SK-N-MC (cell line): ENCODE measurements around the gene GYS1.
A peak's percentile ranks its signal among the peaks of the same experiment; 100 is the strongest.
"Not testable (repeated sequence)": the region's sequence is repeated elsewhere in the genome, so short reads cannot be mapped to it uniquely, and the experiment has no call there.

Source experiments
- DNase-seq: peaks from one replicate; pipeline ENCODE4 v3.0.0-alpha.2; 2011; ENCODE audit warnings: low read depth, low spot score
- H3K27ac ChIP-seq: fragments of 200-600 bp; sonication (generic); 2 replicates; pipeline ENCODE4 v1.5.1; 2016; ENCODE audit warnings: mixed run types
- H3K36me3 ChIP-seq: fragments of 200-600 bp; sonication (generic); 2 replicates; pipeline ENCODE4 v1.6.1; 2017; ENCODE audit warnings: antibody characterized with exemption, low read length, mixed read lengths; ENCODE audit not compliant: insufficient read depth
- H3K4me3 ChIP-seq: fragments of 200-600 bp; sonication (generic); 2 replicates; pipeline ENCODE4 v1.5.1; 2016
- H3K9ac ChIP-seq: fragments of 200-600 bp; sonication (generic); 2 replicates; pipeline ENCODE4 v1.8.0; 2017; ENCODE audit warnings: mixed run types, mixed read lengths; ENCODE audit not compliant: insufficient read length
- H3K9me3 ChIP-seq: fragments of 200-600 bp; sonication (generic); 2 replicates; pipeline ENCODE4 v1.6.1; 2017; ENCODE audit warnings: low read depth, mild to moderate bottlenecking, antibody characterized with exemption, low read length, moderate library complexity, mixed read lengths
- EZH2 ChIP-seq: fragments of 200-600 bp; sonication (generic); IDR thresholded peaks from one replicate; pipeline ENCODE4 v1.6.1; 2017; ENCODE audit warnings: antibody characterized with exemption
- FOXP2 ChIP-seq: optimal IDR thresholded peaks from 2 replicates; pipeline ENCODE3; 2011; ENCODE audit warnings: mild to moderate bottlenecking, moderate library complexity; ENCODE audit not compliant: insufficient read depth; ENCODE audit errors: extremely low read length, control extremely low read depth
- POLR2AphosphoS5 ChIP-seq: IDR thresholded peaks from 2 replicates; pipeline ENCODE4 v1.6.1; 2012; ENCODE audit warnings: mild to moderate bottlenecking, low read depth, low read length, borderline replicate concordance

The GYS1 gene

DNA sequence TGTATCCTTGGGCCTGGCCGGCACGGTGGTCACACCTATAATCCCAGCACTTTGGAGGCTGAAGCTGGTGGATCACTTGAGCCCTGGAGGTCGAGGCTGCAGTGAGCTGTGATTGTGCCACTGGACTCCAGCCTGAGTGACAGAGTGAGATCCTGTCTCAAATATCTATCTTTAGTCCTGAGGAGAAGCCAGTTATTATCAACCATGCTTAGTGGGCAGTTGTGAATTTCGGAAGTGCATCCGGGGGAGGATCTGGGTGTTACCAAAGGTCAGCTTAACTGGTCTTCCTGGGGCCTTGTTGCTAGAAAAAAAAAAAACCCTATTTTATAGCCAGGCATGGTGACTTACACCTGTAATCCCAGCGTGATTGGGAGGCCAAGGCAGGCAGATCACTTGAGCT is 50.0 kb downstream of the GYS1 start:
- TF ChIP-seq POLR2AphosphoS5, result no peak
- TF ChIP-seq FOXP2, result no peak
- no peak for TF ChIP-seq EZH2
- Histone ChIP-seq H3K36me3 (no peaks in the 10 kb centered on the region), H3K9me3 (no peaks in the 10 kb centered on the region), H3K27ac (no peak overlapping the region), H3K9ac (no peak overlapping the region), H3K4me3 (no peak overlapping the region)
- DNase-seq, result no peak

DNA sequence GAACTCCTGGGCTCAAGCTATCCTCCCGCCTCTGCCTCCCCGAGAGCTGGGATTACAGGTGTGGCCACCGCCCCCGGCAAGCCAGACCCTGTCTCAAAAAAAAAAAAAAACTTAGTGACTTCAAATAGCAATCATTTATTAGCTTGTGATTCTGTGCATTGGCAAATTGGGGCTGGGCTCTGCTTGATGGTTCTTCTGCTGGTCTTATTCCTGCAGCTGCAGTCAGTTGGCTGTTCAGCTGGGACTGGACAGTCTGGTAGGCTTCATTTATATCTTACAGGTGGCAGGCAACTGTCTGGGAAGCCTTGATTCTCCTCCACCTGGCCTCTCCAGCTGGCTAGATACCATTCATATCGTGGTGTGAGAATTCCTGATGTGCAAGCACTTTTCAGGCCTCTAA is 52.2 kb downstream of the GYS1 start:
- Histone ChIP-seq H3K9me3 (no peaks in the 10 kb centered on the region), H3K4me3 (no peak overlapping the region), H3K9ac (no peak overlapping the region), H3K27ac (no peak overlapping the region), H3K36me3 (no peaks in the 10 kb centered on the region)
- TF ChIP-seq POLR2AphosphoS5 (no peak), FOXP2 (no peak), EZH2 (no peak)
- DNase-seq, result no peak

DNA sequence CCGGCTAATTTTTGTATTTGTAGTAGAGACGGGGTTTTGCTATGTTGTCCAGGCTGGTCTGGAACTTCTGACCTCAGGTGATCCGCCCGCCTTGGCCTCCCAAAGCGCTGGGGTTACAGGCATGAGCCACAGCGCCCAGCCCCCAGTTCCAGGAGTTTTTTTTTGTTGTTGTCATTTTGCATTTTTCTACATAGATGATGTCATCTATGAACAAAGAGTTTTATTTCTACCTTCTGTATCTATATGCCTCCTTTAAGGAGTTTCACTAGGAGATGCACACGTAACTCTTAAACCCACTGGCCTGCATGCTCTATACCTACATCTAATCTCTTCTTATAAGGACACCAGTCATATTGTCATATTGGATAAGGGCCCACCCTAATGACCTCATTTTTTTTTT is 54.9 kb downstream of the GYS1 start:
- TF ChIP-seq FOXP2 (no peak), POLR2AphosphoS5 (no peak), EZH2 (no peak)
- Histone ChIP-seq H3K27ac (no peak overlapping the region), H3K9ac (no peak overlapping the region), H3K9me3 (no peaks in the 10 kb centered on the region), H3K36me3 (no peaks in the 10 kb centered on the region), H3K4me3 (no peak overlapping the region)
- DNase-seq, result no peak

DNA sequence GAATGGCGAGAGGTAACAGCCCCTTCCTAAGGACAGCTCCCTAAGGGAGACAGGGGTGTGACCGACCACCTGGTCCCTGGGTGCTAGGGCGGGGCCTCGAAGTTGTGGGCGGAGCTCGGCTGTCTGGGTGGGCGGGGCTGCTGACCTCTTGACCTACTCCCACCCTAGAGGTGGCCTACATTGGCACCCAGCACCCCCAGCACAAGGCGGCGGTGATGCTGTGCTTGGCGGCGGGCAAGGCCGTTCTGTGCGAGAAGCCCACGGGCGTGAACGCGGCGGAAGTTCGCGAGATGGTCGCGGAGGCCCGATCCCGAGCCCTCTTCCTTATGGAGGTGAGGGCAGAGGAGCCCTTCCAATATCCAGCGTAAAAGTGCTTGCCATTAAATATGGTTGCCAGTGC is 57.2 kb downstream of the GYS1 start:
- no peak overlapping the region for H3K4me3 ChIP-seq
- no peaks in the 10 kb centered on the region for H3K36me3 ChIP-seq
- H3K9me3 ChIP-seq, result no peaks in the 10 kb centered on the region
- no peak for DNase-seq
- no peak overlapping the region for H3K9ac ChIP-seq
- H3K27ac ChIP-seq, result no peak overlapping the region
- TF ChIP-seq EZH2, result no peak
- TF ChIP-seq FOXP2, result no peak
- no peak for TF ChIP-seq POLR2AphosphoS5

DNA sequence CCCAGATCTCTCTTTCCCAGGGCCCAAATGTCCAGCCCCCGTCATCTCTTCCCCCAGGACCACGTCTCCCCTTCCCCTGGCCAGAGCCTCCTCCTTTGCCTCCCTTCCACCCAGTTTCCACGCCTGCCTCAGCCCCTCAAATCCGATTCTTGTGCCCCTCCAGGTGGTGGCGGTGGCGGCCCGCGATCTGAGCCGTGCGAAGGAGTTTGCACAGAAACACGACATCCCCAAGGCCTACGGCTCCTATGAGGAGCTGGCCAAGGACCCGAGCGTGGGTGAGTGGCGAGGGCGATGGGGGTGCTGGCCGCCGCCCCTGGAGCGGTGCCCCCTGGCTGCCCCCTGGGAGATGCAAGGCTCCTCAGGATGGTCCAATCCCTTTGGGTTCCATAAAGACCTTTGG is 58.3 kb downstream of the GYS1 start:
- DNase-seq, result no peak
- no peaks in the 10 kb centered on the region for H3K9me3 ChIP-seq
- no peaks in the 10 kb centered on the region for H3K36me3 ChIP-seq
- no peak overlapping the region for H3K4me3 ChIP-seq
- TF ChIP-seq EZH2 (no peak), FOXP2 (no peak), POLR2AphosphoS5 (no peak)
- H3K27ac ChIP-seq, result no peak overlapping the region
- H3K9ac ChIP-seq, result no peak overlapping the region

DNA sequence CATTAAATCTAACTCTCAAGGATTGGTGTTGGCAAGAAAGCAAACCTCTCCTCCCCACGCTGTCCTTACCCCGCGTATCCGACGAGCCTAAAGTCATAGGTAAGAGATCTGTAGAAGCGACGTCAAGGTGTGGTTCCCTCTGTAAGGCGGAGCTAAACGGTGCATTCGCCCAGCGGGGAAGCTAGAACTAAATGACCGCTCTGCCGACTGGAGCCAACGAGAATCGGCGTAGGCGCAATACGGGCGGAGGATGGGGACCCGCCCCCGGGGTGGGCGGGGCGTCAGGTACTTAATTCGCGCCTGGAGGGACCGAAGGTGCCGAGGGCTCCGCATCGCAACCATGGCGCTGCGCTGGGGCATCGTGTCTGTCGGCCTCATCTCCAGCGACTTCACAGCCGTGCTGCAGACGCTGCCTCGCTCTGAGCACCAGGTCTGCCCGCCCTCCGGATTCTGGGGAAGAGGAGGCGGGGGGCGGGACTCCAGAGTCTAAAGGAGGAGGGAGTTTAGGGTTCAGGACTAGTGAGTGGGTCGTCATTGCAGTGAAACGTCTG is 59.7 kb downstream of the GYS1 start, which contains the start of gene DHDH:
DHDH (plus strand) TSS at position 318 of the 551 bp plus-strand sequence; CDS start at position 341, 23 bp downstream.
- Histone ChIP-seq H3K36me3 (no peaks in the 10 kb centered on the region), H3K4me3 (peak within 1 kb of the TSS; percentile 82), H3K27ac (no peak within 1 kb of the TSS), H3K9ac (no peak within 1 kb of the TSS), H3K9me3 (no peaks in the 10 kb centered on the region)
- DNase-seq, result no peak
- TF ChIP-seq POLR2AphosphoS5 (peak; percentile 13; the same call in 1 of the 2 replicates), FOXP2 (no peak)

DNA sequence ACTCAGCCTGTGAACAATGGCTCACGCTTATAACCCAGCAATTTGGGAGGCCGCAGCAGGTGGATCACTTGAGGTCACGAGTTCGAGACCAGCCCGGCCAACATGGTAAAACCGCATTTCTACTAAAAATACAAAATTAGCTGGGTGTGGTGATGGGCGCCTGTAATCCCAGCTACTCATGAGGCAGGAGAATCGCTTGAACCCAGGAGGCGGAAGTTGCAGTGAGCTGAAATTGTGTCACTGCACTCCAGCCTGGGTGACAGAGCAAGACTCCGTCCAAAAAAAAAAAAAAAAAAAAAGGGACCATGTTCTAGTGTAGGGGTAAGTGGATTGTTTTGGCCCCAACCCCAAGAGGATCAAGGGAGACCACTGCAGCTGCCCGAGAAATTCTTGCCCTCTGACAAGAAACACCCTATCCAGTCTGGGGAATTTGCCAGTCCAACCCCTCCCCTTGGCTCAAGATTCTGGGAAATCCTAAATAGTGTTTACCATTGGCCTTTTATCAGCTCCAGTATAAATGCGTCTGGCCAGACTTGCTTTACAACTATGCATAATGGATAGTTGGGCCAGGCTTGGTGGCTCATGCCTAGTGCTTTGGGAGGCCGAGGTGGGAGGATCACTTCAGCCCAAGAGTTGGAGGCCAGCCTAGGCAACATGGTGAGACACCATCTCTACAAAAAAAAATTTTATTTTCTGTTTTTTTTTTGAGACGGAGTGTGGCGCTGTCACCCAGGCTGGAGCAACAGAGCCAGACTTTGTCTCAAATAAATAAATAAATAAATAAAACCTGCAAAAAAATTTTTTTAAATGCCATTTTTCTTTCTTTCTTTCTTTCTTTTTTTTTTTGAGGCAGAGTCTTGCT is 64.7 kb downstream of the GYS1 start:
- no peak overlapping the region for H3K4me3 ChIP-seq
- H3K27ac ChIP-seq, result no peak overlapping the region
- no peaks in the 10 kb centered on the region for H3K36me3 ChIP-seq
- H3K9me3 ChIP-seq, result no peaks in the 10 kb centered on the region
- DNase-seq, result no peak
- H3K9ac ChIP-seq, result no peak overlapping the region
- TF ChIP-seq EZH2 (no peak), POLR2AphosphoS5 (no peak), FOXP2 (no peak)

DNA sequence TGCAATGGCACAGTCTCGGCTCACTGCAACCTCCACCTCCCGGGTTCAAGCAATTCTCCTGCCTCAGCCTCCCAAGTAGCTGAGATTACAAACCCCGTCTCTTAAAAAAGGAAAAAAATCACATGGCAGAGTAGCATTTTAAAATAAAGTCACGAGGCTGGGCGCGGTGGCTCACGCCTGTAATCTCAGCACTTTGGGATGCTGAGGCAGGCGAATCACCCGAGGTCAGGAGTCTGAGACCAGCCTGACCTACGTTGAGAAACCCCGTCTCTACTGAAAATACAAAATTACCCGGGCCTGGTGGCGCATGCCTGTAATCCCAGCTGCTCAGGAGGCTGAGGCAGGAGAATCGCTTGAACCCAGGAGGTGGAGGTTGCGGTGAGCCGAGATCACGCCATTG is 65.4 kb downstream of the GYS1 start:
- H3K4me3 ChIP-seq, DNase-seq, H3K9me3 ChIP-seq, H3K36me3 ChIP-seq, H3K9ac ChIP-seq, H3K27ac ChIP-seq: not testable (repeated sequence)
